Tibial artery (tissue), 4 donors: ENCODE measurements around the gene HGF.

Experiments used
- DNase-seq, 2 donors: peaks; one replicate each; pipeline ENCODE4 v3.0.0-alpha.2; 2019
- H3K27ac ChIP-seq, 2 donors: fragments of 200-600 bp; sonication (generic) in 1 of 2; 1 replicate in 1 of 2; 2 replicates in 1 of 2; pipeline ENCODE4 v1.5.1; 2018 to 2019; ENCODE audit warnings: mild to moderate bottlenecking in 1 of 2
- H3K27me3 ChIP-seq, 2 donors: fragments of 200-600 bp; sonication (generic) in 1 of 2; one replicate each; pipeline versions ENCODE4 v1.5.1 to v1.6.0; 2016 to 2019
- H3K36me3 ChIP-seq, 3 donors: fragments of 200-600 bp; sonication (generic) in 2 of 3; one replicate each; pipeline ENCODE4 v1.5.1; 2016 to 2019; ENCODE audit warnings: mild to moderate bottlenecking in 2 of 3
- H3K4me1 ChIP-seq, 4 donors: fragments of 200-600 bp; sonication (generic) in 2 of 4; 1 replicate in 3 of 4; 2 replicates in 1 of 4; pipeline ENCODE4 v1.5.1; 2016 to 2019
- H3K4me3 ChIP-seq, 2 donors: fragments of 200-600 bp; sonication (generic) in 1 of 2; 1 replicate in 1 of 2; 2 replicates in 1 of 2; pipeline ENCODE4 v1.5.1; 2018 to 2019; ENCODE audit warnings: mild to moderate bottlenecking in 2 of 2
- H3K9me3 ChIP-seq, 3 donors: fragments of 200-600 bp; sonication (generic) in 1 of 3; one replicate each; pipeline ENCODE4 v1.5.1; 2016 to 2019
- CTCF ChIP-seq, 2 experiments: fragments of 200-600 bp in 1 of 2; fragments of 450-650 bp in 1 of 2; IDR thresholded peaks; one replicate each; pipeline ENCODE4 v1.5.1; 2017 to 2019; ENCODE audit warnings: antibody characterized with exemption in 2 of 2, mild to moderate bottlenecking in 1 of 2, moderate library complexity in 1 of 2
- intact Hi-C: fragments of 100-400 bp; cut with DNase I; formaldehyde crosslinking; loops from one replicate; pipeline ENCODE4 v1.15.0; 2023; ENCODE audit warnings: low total_unique reads

Gene HGF

GRCh38 chr7:81698965-81699364 lies 70.9 kb downstream of the HGF start:
- TF ChIP-seq CTCF (IDR thresholded peaks at IDR 0.05): no peak
- intact Hi-C loops: no loop called here
- H3K4me1 ChIP-seq: no peaks in the 10 kb centered on the region
- H3K36me3 ChIP-seq: peaks cover 0 to 4% (median 0%) of the 10 kb centered on the region in 3 donors
- no peak overlapping the region for H3K27ac ChIP-seq
- DNase-seq: no peak
- no peaks in the 10 kb centered on the region for H3K9me3 ChIP-seq
- H3K27me3 ChIP-seq: no peaks in the 10 kb centered on the region
- no peak overlapping the region for H3K4me3 ChIP-seq

- Histone ChIP-seq H3K27me3 (no peaks in the 10 kb centered on the region), H3K27ac (peak overlapping the region in 1 of 2 donors; percentile 18), H3K36me3 (no peaks in the 10 kb centered on the region), H3K9me3 (no peaks in the 10 kb centered on the region), H3K4me1 (peaks cover 0 to 19% (median 3%) of the 10 kb centered on the region in 4 donors), H3K4me3 (no peak overlapping the region)
- intact Hi-C loops: no loop called here
- no peak for DNase-seq
- TF ChIP-seq CTCF (IDR thresholded peaks at IDR 0.05): no peak
Measured at GRCh38 chr7:81694711-81695110, 75.1 kb downstream of the HGF start.

- no peaks in the 10 kb centered on the region for H3K27me3 ChIP-seq
- H3K36me3 ChIP-seq: no peaks in the 10 kb centered on the region
- no peak overlapping the region for H3K4me3 ChIP-seq
- intact Hi-C loops: no loop called here
- peak overlapping the region in 1 of 2 donors; percentile 18 for H3K27ac ChIP-seq
- no peak for DNase-seq
- no peak for TF ChIP-seq CTCF (IDR thresholded peaks at IDR 0.05)
- H3K4me1 ChIP-seq: peaks cover 0 to 21% (median 5%) of the 10 kb centered on the region in 4 donors
- H3K9me3 ChIP-seq: no peaks in the 10 kb centered on the region
Measured at GRCh38 chr7:81693894-81694293, 76.0 kb downstream of the HGF start.

- H3K9me3 ChIP-seq: no peaks in the 10 kb centered on the region
- no peaks in the 10 kb centered on the region for H3K27me3 ChIP-seq
- intact Hi-C loops: no loop called here
- no peak overlapping the region for H3K27ac ChIP-seq
- no peak overlapping the region for H3K4me3 ChIP-seq
- DNase-seq: no peak
- no peak for TF ChIP-seq CTCF (IDR thresholded peaks at IDR 0.05)
- H3K36me3 ChIP-seq: no peaks in the 10 kb centered on the region
- peaks cover 0 to 22% (median 5%) of the 10 kb centered on the region in 4 donors for H3K4me1 ChIP-seq
Measured at GRCh38 chr7:81693080-81693479, 76.8 kb downstream of the HGF start.

- H3K4me1 ChIP-seq: peaks cover 0 to 29% (median 5%) of the 10 kb centered on the region in 4 donors
- no peaks in the 10 kb centered on the region for H3K27me3 ChIP-seq
- H3K36me3 ChIP-seq: no peaks in the 10 kb centered on the region
- no peak for DNase-seq
- no peak overlapping the region for H3K4me3 ChIP-seq
- H3K27ac ChIP-seq: no peak overlapping the region
- intact Hi-C loops: no loop called here
- no peaks in the 10 kb centered on the region for H3K9me3 ChIP-seq
- no peak for TF ChIP-seq CTCF (IDR thresholded peaks at IDR 0.05)
Measured at GRCh38 chr7:81692146-81692905, 77.5 kb downstream of the HGF start.
